A549 (cell line): ENCODE measurements around the gene KRTAP16-1. TPM values are rescaled to one million over a fixed set of nuclear protein-coding genes. Genes with fewer than 3 reads are reported as not detected.

Source experiments
- ATAC-seq, 2 experiments: fragments of 200-7000 bp in 1 of 2; fragments of >200 bp in 1 of 2; cut with Nextera tagmentation in 1 of 2; cut with Tn5 transposase in 1 of 2; 3 replicates each; pipeline versions ENCODE4 v1.8.0 to v1.9.1; 2018 to 2020; ENCODE audit warnings: mild to moderate bottlenecking in 1 of 2, moderate library complexity in 1 of 2
- CTCF ChIA-PET: fragments of 300-600 bp; sonication (Branson Sonifier 250); formaldehyde crosslinking; extraction: SDS; loops from one replicate; lab custom pipeline; 2021; ENCODE audit warnings: antibody characterized with exemption, inconsistent platforms; lab: Yijun Ruan, JAX
- POLR2A ChIA-PET: fragments of 350-600 bp; formaldehyde crosslinking; extraction: SDS; loops from one replicate; lab custom pipeline; 2021; ENCODE audit warnings: antibody characterized with exemption, inconsistent platforms; lab: Yijun Ruan, JAX
- DNase-seq, 2 experiments: peaks; one replicate each; pipeline versions ENCODE4 v3.0.0 to v3.0.0-alpha.2; 2011 to 2016; ENCODE audit warnings: low read depth in 1 of 2, low spot score in 1 of 2
- FAIRE-seq: peaks from 2 replicates; lab custom pipeline; 2011; peaks lifted over from hg19 to GRCh38; lab: Jason Lieb, UNC
- H3K27ac ChIP-seq, 2 experiments: fragments of >200 bp; sonication (Bioruptor Twin); formaldehyde crosslinking; 3 replicates each; pipeline ENCODE4 v1.5.1; 2016 to 2017
- H3K4me1 ChIP-seq: fragments of >200 bp; sonication (Bioruptor Twin); formaldehyde crosslinking; 3 replicates; pipeline ENCODE4 v1.6.1; 2016
- H3K4me2 ChIP-seq: fragments of >200 bp; sonication (Bioruptor Twin); formaldehyde crosslinking; 3 replicates; pipeline ENCODE4 v1.6.1; 2016
- H3K4me3 ChIP-seq: fragments of >200 bp; sonication (Bioruptor Twin); formaldehyde crosslinking; 3 replicates; pipeline ENCODE4 v1.5.1; 2016
- H3K9me3 ChIP-seq: fragments of >200 bp; sonication (Bioruptor Twin); formaldehyde crosslinking; 3 replicates; pipeline ENCODE4 v1.6.1; 2016
- BCL3 ChIP-seq: fragments of >200 bp; sonication (Bioruptor Twin); formaldehyde crosslinking; IDR thresholded peaks from 3 replicates; pipeline ENCODE4 v1.6.1; 2016
- BHLHE40 ChIP-seq: IDR thresholded peaks from 2 replicates; pipeline ENCODE4 v1.6.1; 2012; ENCODE audit warnings: low read depth, low read length, inconsistent platforms
- CBX2 ChIP-seq: fragments of 200-600 bp; sonication (generic); IDR thresholded peaks from 2 replicates; pipeline ENCODE4 v1.6.1; 2016; ENCODE audit warnings: low read depth, mild to moderate bottlenecking, borderline replicate concordance
- CBX8 ChIP-seq: fragments of 200-600 bp; sonication (generic); IDR thresholded peaks from 2 replicates; pipeline ENCODE4 v1.6.1; 2016
- CEBPB ChIP-seq, 2 experiments: fragments of >200 bp in 1 of 2; sonication (Bioruptor Twin) in 1 of 2; formaldehyde crosslinking in 1 of 2; IDR thresholded peaks; 2 replicates each; pipeline ENCODE4 v1.6.1; 2012 to 2016
- CTCF ChIP-seq: fragments of >200 bp; sonication (Bioruptor Twin); formaldehyde crosslinking; IDR thresholded peaks from 3 replicates; pipeline ENCODE4 v1.5.1; 2016
- E2F6 ChIP-seq: IDR thresholded peaks from 2 replicates; pipeline ENCODE4 v1.6.1; 2012; ENCODE audit warnings: low read depth, borderline replicate concordance
- EHF ChIP-seq: fragments of 250-450 bp; sonication (Bioruptor Pico); IDR thresholded peaks from 2 replicates; pipeline ENCODE4 v1.5.0; 2020; ENCODE audit warnings: mild to moderate bottlenecking
- EHMT2 ChIP-seq: fragments of 200-600 bp; sonication (generic); IDR thresholded peaks from 2 replicates; pipeline ENCODE4 v1.6.1; 2016; ENCODE audit warnings: antibody characterized with exemption, low read depth, mild to moderate bottlenecking, moderate library complexity
- FOSL2 ChIP-seq, 2 experiments: fragments of 450-650 bp in 1 of 2; fragments of >200 bp in 1 of 2; sonication (Bioruptor Twin) in 1 of 2; formaldehyde crosslinking; IDR thresholded peaks; 2 replicates each; pipeline versions ENCODE4 v1.5.0 to v1.6.1; 2016 to 2020; ENCODE audit warnings: mild to moderate bottlenecking in 1 of 2, moderate library complexity in 1 of 2
- HDAC2 ChIP-seq: fragments of 200-600 bp; sonication (generic); IDR thresholded peaks from 2 replicates; pipeline ENCODE4 v1.6.1; 2016
- HEYL ChIP-seq: fragments of 250-450 bp; sonication (Bioruptor Pico); IDR thresholded peaks from 2 replicates; pipeline ENCODE4 v1.8.0; 2021; ENCODE audit warnings: mild to moderate bottlenecking, moderate library complexity
- HMGXB4 ChIP-seq: fragments of 250-450 bp; sonication (Bioruptor Pico); IDR thresholded peaks from 2 replicates; pipeline ENCODE4 v1.5.0; 2021; ENCODE audit warnings: mild to moderate bottlenecking, moderate library complexity, borderline replicate concordance
- JUN ChIP-seq, 2 experiments: fragments of >200 bp; sonication (Bioruptor Twin); formaldehyde crosslinking; IDR thresholded peaks; 2 replicates in 1 of 2; 3 replicates in 1 of 2; pipeline ENCODE4 v1.6.1; 2016 to 2017
- MAX ChIP-seq: IDR thresholded peaks from 2 replicates; pipeline ENCODE4 v1.6.1; 2012
- MYC ChIP-seq: IDR thresholded peaks from 2 replicates; pipeline ENCODE4 v1.6.1; 2012; ENCODE audit warnings: mild to moderate bottlenecking, inconsistent platforms, low read length, improper control_type of control experiment, borderline replicate concordance
- RAD21 ChIP-seq, 2 experiments: fragments of >200 bp in 1 of 2; sonication (Bioruptor Twin) in 1 of 2; formaldehyde crosslinking in 1 of 2; IDR thresholded peaks in 1 of 2; conservative IDR thresholded peaks in 1 of 2; 2 replicates in 1 of 2; 3 replicates in 1 of 2; pipeline ENCODE4 v1.6.1; 2012 to 2018; ENCODE audit warnings: inconsistent platforms in 1 of 2
- RCOR1 ChIP-seq: fragments of 150-350 bp; IDR thresholded peaks from 2 replicates; pipeline ENCODE4 v1.6.1; 2014; ENCODE audit warnings: antibody characterized with exemption, low read length, low read depth
- REST ChIP-seq: fragments of 200-600 bp; sonication (generic); IDR thresholded peaks from 2 replicates; pipeline ENCODE4 v1.6.1; 2016; ENCODE audit warnings: antibody characterized with exemption, mild to moderate bottlenecking, moderate library complexity
- RNF2 ChIP-seq: fragments of 200-600 bp; sonication (generic); IDR thresholded peaks from 2 replicates; pipeline ENCODE4 v1.6.1; 2016; ENCODE audit warnings: low read depth, mild to moderate bottlenecking, antibody characterized with exemption, moderate library complexity, borderline replicate concordance
- SMC3 ChIP-seq: fragments of >200 bp; sonication (Bioruptor Twin); formaldehyde crosslinking; IDR thresholded peaks from 3 replicates; pipeline ENCODE4 v1.6.1; 2018; ENCODE audit warnings: inconsistent platforms
- USF2 ChIP-seq: fragments of 450-650 bp; IDR thresholded peaks from 2 replicates; pipeline ENCODE4 v1.6.1; 2014; ENCODE audit warnings: antibody characterized with exemption
- ZNF302 ChIP-seq: fragments of 250-450 bp; sonication (Bioruptor Pico); IDR thresholded peaks from 2 replicates; pipeline ENCODE4 v1.9.0; 2021; ENCODE audit warnings: inconsistent platforms, mild to moderate bottlenecking, moderate library complexity
- ZSCAN20 ChIP-seq: fragments of 250-450 bp; sonication (Bioruptor Pico); IDR thresholded peaks from 2 replicates; pipeline ENCODE4 v1.8.0; 2022; ENCODE audit warnings: mild to moderate bottlenecking, moderate library complexity
- WGBS: methylation state at CpG from one replicate; pipeline ENCODE4 v1.1.6; 2017; ENCODE audit errors: missing lambda C conversion rate; 5-methylcytosine and 5-hydroxymethylcytosine counted together
- polyA plus RNA-seq, 4 experiments: library from polyadenylated mRNA; depleted of rRNA in 3 of 4; stranded (reverse); fragments of >200 nt; fragmentation: RNase III in 1 of 4; extraction: RNeasy Plus Mini Kit Qiagen cat#74134 plus additional on column Dnase treatment in 1 of 4; gene quantifications; 2 replicates in 3 of 4; 3 replicates in 1 of 4; pipeline ENCODE4 v1.2.3, GENCODE V29; 2011 to 2017

Gene KRTAP16-1
- polyA plus RNA-seq, 2 of the 4 experiments (the other 2 are of a cell fraction) = not detected

GRCh38 chr17:41322094-41322902, 13.2 kb upstream of the KRTAP16-1 start:
- ATAC-seq (peak; percentile 67 to 79; a peak in 5 of 6 replicates), DNase-seq (peak; percentile 46 to 68), FAIRE-seq (peak; percentile 99)
- ChIA-PET POLR2A (no interaction called here), CTCF (interaction anchor here (0.5 to 4.7 kb wide), 93 partner anchors 9 to 703 kb away, joined by 3 to 58 read pairs (median 4); partner anchors contain the start of genes KRT20, KRT33A, KRTAP1-4 and KRTAP16-1)
- 0 out of 6 replicates have a peak overlapping the region, but pooled peaks of 1 of the 2 experiments have one; percentile 43 for H3K27ac ChIP-seq
- peaks cover 15% of the 10 kb centered on the region for H3K9me3 ChIP-seq
- TF ChIP-seq MAX (no peak), BCL3 (no peak), FOSL2 (IDR thresholded peaks at IDR 0.05) (no peak), FOSL2 (CRISPR knock-in tag; IDR thresholded peaks at IDR 0.05) (no peak), SMC3 (peak; percentile 91), CBX8 (no peak), EHMT2 (no peak), RAD21 (conservative IDR thresholded peaks at IDR 0.05 in 1 of 2, IDR thresholded peaks at IDR 0.05 in 1 of 2) (peak; percentile 78 to 79), HMGXB4 (no peak), E2F6 (no peak), CTCF (peak; percentile 89), CBX2 (no peak), BHLHE40 (no peak), MYC (no peak), JUN (IDR thresholded peaks at IDR 0.05) (no peak), RCOR1 (no peak), USF2 (no peak)
- H3K4me3 ChIP-seq = no peak overlapping the region
- WGBS = 22% methylated on average over 5 of the region's 5 CpGs
- H3K4me2 ChIP-seq = no peak overlapping the region
- H3K4me1 ChIP-seq = no peaks in the 10 kb centered on the region

- Histone ChIP-seq H3K4me2 (no peak overlapping the region), H3K27ac (no peak overlapping the region), H3K4me3 (no peak overlapping the region), H3K9me3 (peaks cover 15% of the 10 kb centered on the region), H3K4me1 (no peaks in the 10 kb centered on the region)
- no peak for FAIRE-seq
- no peak for DNase-seq
- WGBS = 22% methylated on average over 2 of the region's 2 CpGs
- ChIA-PET CTCF (interaction anchor here (0.8 to 1.2 kb wide), 3 partner anchors 11 to 461 kb away, joined by 3 read pairs; no protein-coding TSS in a partner anchor), POLR2A (no interaction called here)
- no peak for ATAC-seq
- TF ChIP-seq ZNF302 (no peak), ZSCAN20 (CRISPR knock-in tag) (no peak), MYC (no peak), HEYL (CRISPR knock-in tag) (no peak), CEBPB (IDR thresholded peaks at IDR 0.05) (no peak), REST (no peak), EHF (CRISPR knock-in tag) (no peak), HDAC2 (no peak), E2F6 (no peak), RNF2 (no peak)
These were observed 9.1 kb upstream of the KRTAP16-1 start for GRCh38 chr17:41318231-41318630.
